Bronchial epithelial cell (primary cell): ENCODE data around the gene ZFP1. TPM values are rescaled to one million over a fixed set of nuclear protein-coding genes. Genes with fewer than 3 reads are reported as not detected.

Experiments used
- DNase-seq: peaks from one replicate; pipeline ENCODE4 v3.0.0-alpha.2; 2010; ENCODE audit warnings: low read depth
- FAIRE-seq: peaks from 2 replicates; lab custom pipeline; 2011; peaks lifted over from hg19 to GRCh38; lab: Jason Lieb, UNC
- H3K27me3 ChIP-seq: 2 replicates; pipeline ENCODE4 v1.5.1; 2011; ENCODE audit warnings: low read length; ENCODE audit not compliant: control insufficient read depth, insufficient read depth
- H3K36me3 ChIP-seq: 2 replicates; pipeline ENCODE4 v1.5.1; 2011; ENCODE audit warnings: low read length; ENCODE audit not compliant: control insufficient read depth, insufficient read depth
- H3K4me3 ChIP-seq: 2 replicates; pipeline ENCODE4 v1.5.1; 2011; ENCODE audit warnings: mild to moderate bottlenecking, low read depth, low read length, control low read depth
- CTCF ChIP-seq: IDR thresholded peaks from 2 replicates; pipeline ENCODE4 v1.5.1; 2011; ENCODE audit warnings: mild to moderate bottlenecking, moderate library complexity, low read length, control low read depth, inconsistent platforms; ENCODE audit not compliant: insufficient read depth, severe bottlenecking
- total RNA-seq: library from RNA; depleted of rRNA; stranded (reverse); fragments of >200 nt; gene quantifications from 2 replicates; pipeline ENCODE4 v1.2.1, GENCODE V29; 2014

ZFP1 gene
- 4.5 and 10.5 TPM in 2 replicates for total RNA-seq

GRCh38 chr16:75148311-75149195, at the start of gene ZFP1:
ZFP1 (plus strand) TSS chr16:75148524; CDS start chr16:75152952, 4,428 bp downstream.
- DNase-seq (peak; percentile 73), FAIRE-seq (no peak)
- H3K36me3 ChIP-seq = peaks cover under 1% of the 10 kb centered on the region
- TF ChIP-seq CTCF = no peak
- H3K4me3 ChIP-seq = peak within 1 kb of the TSS; percentile 98
- no peaks in the 10 kb centered on the region for H3K27me3 ChIP-seq

GRCh38 chr16:75099075-75099667, 49.2 kb upstream of the ZFP1 start:
- H3K36me3 ChIP-seq = no peaks in the 10 kb centered on the region
- no peak overlapping the region for H3K4me3 ChIP-seq
- no peak for TF ChIP-seq CTCF
- FAIRE-seq (no peak), DNase-seq (no peak)
- H3K27me3 ChIP-seq = no peaks in the 10 kb centered on the region

GRCh38 chr16:75099738-75100602, 48.4 kb upstream of the ZFP1 start:
- Histone ChIP-seq H3K36me3 (peaks cover 3% of the 10 kb centered on the region), H3K27me3 (no peaks in the 10 kb centered on the region), H3K4me3 (no peak overlapping the region)
- DNase-seq = no peak
- no peak for TF ChIP-seq CTCF
- FAIRE-seq = peak; percentile 72

GRCh38 chr16:75100603-75100990, 47.7 kb upstream of the ZFP1 start:
- FAIRE-seq = no peak
- no peak for DNase-seq
- TF ChIP-seq CTCF = no peak
- H3K36me3 ChIP-seq = peaks cover 6% of the 10 kb centered on the region
- H3K27me3 ChIP-seq = no peaks in the 10 kb centered on the region
- no peak overlapping the region for H3K4me3 ChIP-seq

GRCh38 chr16:75101635-75102034, 46.7 kb upstream of the ZFP1 start:
- DNase-seq (no peak), FAIRE-seq (no peak)
- TF ChIP-seq CTCF = no peak
- H3K27me3 ChIP-seq = no peaks in the 10 kb centered on the region
- H3K4me3 ChIP-seq = no peak overlapping the region
- peaks cover 6% of the 10 kb centered on the region for H3K36me3 ChIP-seq
